NCI-H226 (cell line): ENCODE results near the gene LONP2.
A peak's percentile ranks its signal among the peaks of the same experiment; 100 is the strongest.
"Not testable (repeated sequence)": the region's sequence is repeated elsewhere in the genome, so short reads cannot be mapped to it uniquely, and the experiment has no call there.

ENCODE experiments used
- DNase-seq: peaks from one replicate; pipeline ENCODE4 v3.0.0-alpha.2; 2015

The LONP2 gene

GRCh38 chr16:48371393-48371780, 127.3 kb downstream of the LONP2 start:
- DNase-seq, result no peak

DNA sequence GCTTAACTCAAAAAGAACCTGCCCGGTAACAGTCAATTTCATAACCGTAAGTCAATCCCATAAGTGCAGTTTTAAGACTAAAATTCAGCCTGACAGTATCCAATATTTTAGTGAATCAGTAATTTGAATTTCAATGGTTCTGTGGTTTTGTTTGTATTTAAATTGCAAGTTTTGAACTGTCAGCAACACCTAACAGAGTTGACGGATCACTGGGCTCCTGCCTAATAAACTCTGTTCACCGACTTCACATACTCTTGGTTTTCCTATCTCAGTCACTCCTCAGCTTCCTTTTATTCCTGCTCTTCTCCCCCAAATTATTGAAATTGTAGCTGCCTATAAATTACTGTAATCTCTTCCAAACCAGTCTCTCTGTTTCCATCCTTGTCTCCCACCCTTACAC, 128.6 kb downstream of the LONP2 start:
- no peak for DNase-seq

DNA sequence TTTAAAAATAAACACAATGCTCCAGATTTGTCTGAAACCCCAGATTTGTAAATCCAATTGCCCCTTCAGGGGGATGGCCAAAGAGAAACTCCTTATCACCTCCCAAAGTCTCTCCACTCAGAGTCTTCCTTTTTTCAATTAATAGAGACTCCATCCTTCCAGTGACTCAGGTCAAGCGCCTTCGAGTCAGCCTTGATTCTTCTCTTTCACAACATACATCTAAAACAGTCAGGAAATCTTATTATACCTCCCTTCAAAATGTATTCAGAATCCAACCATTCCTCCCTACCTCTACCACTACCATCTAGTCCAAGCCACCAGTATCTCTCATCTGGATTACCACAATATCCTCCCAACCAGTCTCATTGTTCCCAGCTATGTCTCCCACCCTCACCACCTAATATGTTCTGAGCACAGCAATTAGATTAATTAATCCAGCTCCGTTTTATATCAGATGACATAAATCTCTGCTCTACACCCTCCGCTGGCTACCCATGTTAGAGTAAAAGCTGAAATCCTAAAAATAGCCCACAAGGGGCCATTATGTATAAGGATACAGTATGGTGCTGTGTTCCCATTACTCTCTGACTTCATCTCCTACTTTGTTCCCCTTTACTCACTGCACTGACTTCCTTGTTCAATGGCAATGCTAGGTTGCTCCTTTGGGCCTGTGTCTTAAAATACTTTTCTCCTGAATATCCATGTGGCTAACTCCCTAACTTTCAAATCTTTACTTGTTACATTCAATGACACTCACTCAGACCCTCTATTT, 129.3 kb downstream of the LONP2 start:
- no peak for DNase-seq

DNA sequence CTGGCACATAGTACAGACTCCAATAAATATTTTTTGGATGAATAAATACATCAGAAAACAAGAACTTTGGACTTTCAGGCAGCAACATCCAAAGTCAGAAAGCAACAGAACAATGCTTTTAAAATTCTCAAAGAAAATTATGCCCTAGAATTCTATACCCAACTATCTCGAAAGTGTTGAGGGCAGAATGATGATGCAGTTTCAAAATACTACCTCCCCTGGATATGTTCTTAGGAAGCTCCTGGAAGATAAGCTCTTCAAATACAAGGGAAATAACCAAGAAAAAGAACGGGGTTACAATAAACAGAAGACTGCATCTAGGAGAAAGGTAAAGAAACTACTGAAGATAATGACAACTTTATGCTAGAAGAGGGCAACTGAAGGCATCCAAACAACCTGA, 130.2 kb downstream of the LONP2 start:
- DNase-seq, result no peak

DNA sequence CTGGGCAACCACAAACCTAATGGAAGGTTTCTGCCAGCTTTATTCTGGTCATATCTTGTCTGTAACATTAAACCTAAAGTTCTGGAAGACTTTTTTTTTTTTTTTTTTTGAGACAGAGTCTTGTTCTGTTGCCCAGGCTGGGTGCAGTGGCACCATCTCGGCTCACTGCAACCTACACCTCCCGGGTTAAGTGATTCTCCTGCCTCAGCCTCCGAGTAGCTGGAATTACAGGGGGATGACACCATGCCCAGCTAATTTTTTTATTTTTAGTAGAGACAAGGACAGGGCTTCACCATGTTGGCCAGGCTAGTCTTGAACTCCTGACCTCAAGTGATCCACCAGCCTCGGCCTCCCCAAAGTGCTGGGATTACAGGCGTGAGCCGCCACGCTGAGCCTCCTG, 133.2 kb downstream of the LONP2 start:
- DNase-seq, result not testable (repeated sequence)

DNA sequence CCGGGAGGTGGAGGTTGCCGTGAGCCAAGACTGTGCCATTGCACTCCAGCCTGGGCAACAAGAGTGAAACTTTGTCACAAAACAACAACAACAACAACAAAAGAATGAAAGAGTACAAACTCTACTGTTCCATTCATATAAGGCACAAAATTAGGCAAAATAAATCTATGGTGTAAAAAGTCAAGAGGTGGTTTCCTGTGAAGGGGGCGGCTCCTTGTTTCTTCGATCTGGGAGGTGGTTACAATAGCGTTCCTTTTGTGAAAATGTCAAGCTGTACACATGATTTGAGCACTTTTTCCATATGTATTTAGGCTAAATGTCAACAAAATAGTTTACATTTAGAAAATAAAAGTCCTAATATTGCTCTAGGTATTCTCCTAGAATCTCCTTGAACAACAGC, 134.2 kb downstream of the LONP2 start:
- no peak for DNase-seq

GRCh38 chr16:48378836-48379235, 134.7 kb downstream of the LONP2 start:
- DNase-seq, result no peak

- DNase-seq, result no peak
Measured at GRCh38 chr16:48381201-48381600, 137.1 kb downstream of the LONP2 start.

GRCh38 chr16:48382131-48382530, 138.0 kb downstream of the LONP2 start:
- no peak for DNase-seq

GRCh38 chr16:48383009-48383876, 139.1 kb downstream of the LONP2 start:
- DNase-seq, result no peak

DNA sequence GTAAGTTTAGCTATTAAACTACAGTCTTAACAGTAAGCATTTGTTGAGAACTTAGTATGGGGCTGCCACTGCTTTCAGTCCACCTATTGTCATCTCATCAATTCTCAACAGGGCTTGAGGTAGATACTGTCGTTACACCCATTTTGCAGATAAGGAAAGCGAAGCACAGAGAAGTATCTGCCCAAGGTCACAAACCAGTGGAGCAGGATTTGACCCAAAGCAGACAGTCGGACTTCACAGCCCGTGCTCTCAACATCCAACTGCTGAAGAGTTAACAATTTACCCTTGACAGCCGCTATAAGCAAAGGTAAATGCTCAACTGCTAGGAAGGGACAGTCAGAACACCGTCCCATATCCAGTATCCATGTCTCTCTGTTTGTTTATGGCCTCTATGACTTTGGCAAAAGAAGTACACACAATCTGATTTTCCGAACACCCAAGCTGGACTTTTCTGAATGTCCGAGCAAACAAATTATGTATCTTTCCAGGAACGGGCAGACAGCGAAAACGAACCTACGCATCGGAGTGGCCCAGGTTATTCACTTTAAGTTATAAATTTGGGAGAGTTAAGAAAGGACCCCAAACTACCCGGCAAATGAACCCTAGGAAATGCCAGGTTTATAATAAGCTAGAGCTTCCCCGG, 139.9 kb downstream of the LONP2 start:
- no peak for DNase-seq

- DNase-seq, result peak; percentile 35
Measured at GRCh38 chr16:48384520-48385252, 140.6 kb downstream of the LONP2 start.

DNA sequence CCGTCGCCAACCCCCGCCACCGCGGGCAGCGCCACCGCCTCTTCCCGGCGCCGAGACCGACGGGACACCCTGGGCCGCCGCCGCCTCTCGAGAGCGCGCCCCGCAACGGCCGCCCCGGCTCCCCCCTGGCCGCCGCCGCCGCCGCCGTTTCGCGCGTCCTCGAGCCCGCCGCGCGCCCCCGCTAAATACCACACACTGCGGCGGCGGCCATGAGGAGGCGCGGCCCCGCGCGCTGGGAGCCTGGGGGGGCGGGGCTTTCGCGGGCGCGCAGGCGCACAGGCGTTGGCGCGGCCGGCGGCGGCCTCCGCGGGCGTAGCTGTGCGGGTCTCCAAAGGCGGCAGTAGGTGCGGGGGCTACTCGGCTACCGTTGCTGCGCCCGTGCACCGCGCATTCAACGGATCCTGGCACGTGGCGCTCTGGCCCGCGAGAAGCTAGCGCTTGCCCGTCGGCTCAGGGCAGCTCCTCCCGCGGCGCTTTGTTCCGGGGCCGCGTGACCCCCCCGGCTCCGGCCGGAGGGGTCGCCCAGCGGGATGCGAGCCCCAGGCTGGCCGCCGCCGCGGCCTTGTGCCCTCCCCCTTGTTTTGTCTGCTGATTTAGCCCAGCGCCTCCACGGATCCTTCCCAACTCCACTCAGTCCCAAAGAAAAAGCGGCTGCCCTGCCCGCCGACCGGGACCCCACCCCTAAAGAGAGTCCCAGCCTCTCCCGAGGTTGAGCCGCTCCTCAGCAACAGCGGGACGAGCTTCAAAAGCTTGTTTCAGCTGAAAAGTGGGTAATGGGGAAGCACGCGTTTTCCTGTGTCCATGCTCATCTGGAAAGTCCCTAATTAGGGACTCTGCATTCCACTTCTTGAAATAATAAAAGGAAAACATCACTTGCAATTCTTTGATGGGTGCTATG, 141.4 kb downstream of the LONP2 start, which contains the start of gene SIAH1:
TSS of gene SIAH1 (minus strand) at position 161 of the 898 bp plus-strand sequence. CDS start 22,985 bp downstream, outside the sequence.
- peak; percentile 74 for DNase-seq

DNA sequence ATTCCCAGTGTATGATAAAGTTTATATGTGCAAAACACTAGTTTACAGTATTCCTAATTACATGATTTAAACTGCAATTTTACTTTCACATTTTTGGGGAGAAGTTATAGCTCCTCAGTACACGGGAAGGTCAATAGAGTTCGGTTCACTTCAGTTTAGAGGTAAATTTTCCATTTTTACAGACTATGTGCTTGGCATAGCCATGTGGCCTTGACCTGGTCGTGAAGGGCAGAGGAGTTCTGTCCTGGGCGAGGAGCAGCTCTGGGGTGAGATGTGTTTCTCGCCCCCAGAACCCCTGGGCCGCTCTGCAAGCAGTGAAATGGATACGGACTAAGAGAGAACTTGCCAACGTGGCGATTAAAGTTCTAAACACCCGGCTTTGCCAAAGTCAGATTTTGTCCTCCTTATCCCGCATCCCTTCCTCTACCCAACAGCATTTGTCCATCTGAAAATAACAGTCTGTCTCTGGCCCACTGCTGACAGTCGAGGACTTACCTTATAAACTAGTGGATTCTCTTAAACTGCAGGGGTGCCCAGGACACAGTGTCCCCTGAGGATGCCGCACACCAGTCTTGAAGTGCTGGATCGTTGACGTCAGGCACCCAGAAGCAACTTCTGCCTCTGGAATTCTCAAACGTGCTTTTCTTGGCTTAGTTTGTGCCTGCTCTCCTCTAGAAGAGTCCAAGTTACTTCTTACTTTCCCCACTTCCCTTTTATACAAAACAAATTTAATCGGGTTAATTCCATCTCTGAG, 142.6 kb downstream of the LONP2 start:
- no peak for DNase-seq

- no peak for DNase-seq
Measured at GRCh38 chr16:48392407-48392806, 148.3 kb downstream of the LONP2 start.

GRCh38 chr16:48393485-48394354, 149.6 kb downstream of the LONP2 start:
- DNase-seq, result no peak

DNA sequence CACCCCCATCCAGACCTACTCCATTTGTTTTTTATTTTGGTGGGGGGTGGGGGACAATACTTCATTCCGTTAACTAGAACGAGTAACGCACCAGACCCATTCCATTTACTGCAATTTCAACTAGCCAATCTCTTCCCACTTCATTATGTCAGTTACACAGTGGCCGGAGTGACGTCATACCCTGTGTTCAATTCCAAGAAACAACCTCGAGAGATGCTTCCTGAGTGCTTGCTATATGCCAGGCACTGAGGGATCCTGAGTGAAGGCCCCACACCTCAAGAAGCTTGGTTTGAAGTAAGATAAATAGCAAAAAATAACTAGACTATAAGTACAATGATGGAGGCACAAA, 150.2 kb downstream of the LONP2 start:
- no peak for DNase-seq

DNA sequence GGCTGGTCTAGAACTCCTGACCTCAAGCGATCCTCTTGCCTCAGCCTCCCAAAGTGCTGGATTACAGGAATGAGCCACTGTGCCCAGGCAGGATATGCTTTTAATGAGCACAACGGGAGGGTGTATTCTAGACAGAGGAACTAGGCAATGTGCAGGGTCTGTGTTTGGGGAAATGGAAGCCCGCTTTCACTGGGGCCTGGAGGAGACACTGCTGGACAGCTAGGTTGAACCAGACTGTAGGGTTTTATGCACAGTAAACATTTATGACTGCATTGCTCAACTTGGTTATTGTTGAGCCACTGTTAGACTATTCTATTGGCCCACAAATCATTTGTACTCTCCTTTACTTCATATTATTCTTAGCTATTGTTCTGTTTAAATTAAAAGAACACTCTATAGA, 151.3 kb downstream of the LONP2 start:
- DNase-seq, result no peak

GRCh38 chr16:48402547-48402946, 158.4 kb downstream of the LONP2 start:
- not testable (repeated sequence) for DNase-seq

- DNase-seq, result no peak
Measured at GRCh38 chr16:48405153-48405552, 161.1 kb downstream of the LONP2 start.
